ENCODE results near the gene FRS2.

FRS2 gene

GRCh38 chr12:69437073-69437472, 33.1 kb upstream of the FRS2 start:
- TF ChIP-seq REST (IDR thresholded peaks at IDR 0.05; ENCODE audit: insufficient read depth in 1 of 2, low read depth in 2 of 2, low read length in 2 of 2), result no peak
- no peak for TF ChIP-seq SIN3A (IDR thresholded peaks at IDR 0.05; ENCODE audit: borderline replicate concordance, insufficient read depth, low read length)
- TF ChIP-seq FOXP2 (optimal IDR thresholded peaks at IDR 0.05; ENCODE audit: borderline replicate concordance, extremely low read depth, extremely low read length, insufficient read depth), result no peak
- TF ChIP-seq TAF1 (IDR thresholded peaks at IDR 0.05; ENCODE audit: borderline replicate concordance, insufficient read depth, low read length), result no peak
- no peak for TF ChIP-seq POLR2AphosphoS5 (IDR thresholded peaks at IDR 0.05; ENCODE audit: low read depth, low read length)

GRCh38 chr12:69438539-69438938, 31.6 kb upstream of the FRS2 start:
- TF ChIP-seq SIN3A (IDR thresholded peaks at IDR 0.05; ENCODE audit: borderline replicate concordance, insufficient read depth, low read length) (no peak), REST (IDR thresholded peaks at IDR 0.05; ENCODE audit: insufficient read depth in 1 of 2, low read depth in 2 of 2, low read length in 2 of 2) (no peak), POLR2AphosphoS5 (IDR thresholded peaks at IDR 0.05; ENCODE audit: low read depth, low read length) (no peak), TAF1 (IDR thresholded peaks at IDR 0.05; ENCODE audit: borderline replicate concordance, insufficient read depth, low read length) (no peak), FOXP2 (optimal IDR thresholded peaks at IDR 0.05; ENCODE audit: borderline replicate concordance, extremely low read depth, extremely low read length, insufficient read depth) (no peak)

GRCh38 chr12:69440016-69440415, 30.2 kb upstream of the FRS2 start:
- no peak for TF ChIP-seq FOXP2 (optimal IDR thresholded peaks at IDR 0.05; ENCODE audit: borderline replicate concordance, extremely low read depth, extremely low read length, insufficient read depth)
- TF ChIP-seq POLR2AphosphoS5 (IDR thresholded peaks at IDR 0.05; ENCODE audit: low read depth, low read length), result no peak
- no peak for TF ChIP-seq TAF1 (IDR thresholded peaks at IDR 0.05; ENCODE audit: borderline replicate concordance, insufficient read depth, low read length)
- TF ChIP-seq SIN3A (IDR thresholded peaks at IDR 0.05; ENCODE audit: borderline replicate concordance, insufficient read depth, low read length), result no peak
- TF ChIP-seq REST (IDR thresholded peaks at IDR 0.05; ENCODE audit: insufficient read depth in 1 of 2, low read depth in 2 of 2, low read length in 2 of 2), result no peak

GRCh38 chr12:69440886-69441285, 29.3 kb upstream of the FRS2 start:
- TF ChIP-seq SIN3A (IDR thresholded peaks at IDR 0.05; ENCODE audit: borderline replicate concordance, insufficient read depth, low read length) (no peak), FOXP2 (optimal IDR thresholded peaks at IDR 0.05; ENCODE audit: borderline replicate concordance, extremely low read depth, extremely low read length, insufficient read depth) (no peak), TAF1 (IDR thresholded peaks at IDR 0.05; ENCODE audit: borderline replicate concordance, insufficient read depth, low read length) (no peak), REST (IDR thresholded peaks at IDR 0.05; ENCODE audit: insufficient read depth in 1 of 2, low read depth in 2 of 2, low read length in 2 of 2) (no peak), POLR2AphosphoS5 (IDR thresholded peaks at IDR 0.05; ENCODE audit: low read depth, low read length) (no peak)

- no peak for TF ChIP-seq SIN3A (IDR thresholded peaks at IDR 0.05; ENCODE audit: borderline replicate concordance, insufficient read depth, low read length)
- TF ChIP-seq POLR2AphosphoS5 (IDR thresholded peaks at IDR 0.05; ENCODE audit: low read depth, low read length), result no peak
- no peak for TF ChIP-seq REST (IDR thresholded peaks at IDR 0.05; ENCODE audit: insufficient read depth in 1 of 2, low read depth in 2 of 2, low read length in 2 of 2)
- no peak for TF ChIP-seq TAF1 (IDR thresholded peaks at IDR 0.05; ENCODE audit: borderline replicate concordance, insufficient read depth, low read length)
- TF ChIP-seq FOXP2 (optimal IDR thresholded peaks at IDR 0.05; ENCODE audit: borderline replicate concordance, extremely low read depth, extremely low read length, insufficient read depth), result no peak
Measured at GRCh38 chr12:69442894-69443293, 27.3 kb upstream of the FRS2 start.

Data from PFSK-1 (cell line).